Spleen (tissue), 11 donors: ENCODE results near the gene RNF214. TPM values are rescaled to one million over a fixed set of nuclear protein-coding genes. Genes with fewer than 3 reads are reported as not detected.
A peak's percentile ranks its signal among the peaks of the same experiment; 100 is the strongest.

Experiments
- DNase-seq: peaks from one replicate; pipeline ENCODE4 v3.0.0-alpha.2; 2020
- H3K27ac ChIP-seq, 8 donors: fragments of 200-600 bp; sonication (generic) in 7 of 8; 1 replicate in 4 of 8; 2 replicates in 4 of 8; pipeline versions ENCODE4 v1.5.0 to v1.8.0; 2016 to 2021; ENCODE audit warnings: inconsistent platforms in 4 of 8, mild to moderate bottlenecking in 4 of 8, moderate library complexity in 1 of 8
- H3K27me3 ChIP-seq, 7 donors: fragments of 200-600 bp; sonication (generic) in 6 of 7; replicated peaks in 1 of 7; 1 replicate in 4 of 7; 2 replicates in 3 of 7; pipeline versions ENCODE4 v1.5.0 to v1.8.0; 2016 to 2021; ENCODE audit warnings: inconsistent platforms in 3 of 7, mild to moderate bottlenecking in 1 of 7
- H3K36me3 ChIP-seq, 6 donors: fragments of 200-600 bp; sonication (generic) in 5 of 6; 1 replicate in 4 of 6; 2 replicates in 2 of 6; pipeline versions ENCODE4 v1.5.0 to v1.8.0; 2016 to 2021; ENCODE audit warnings: inconsistent platforms in 2 of 6
- H3K4me1 ChIP-seq, 6 donors: fragments of 200-600 bp; sonication (generic) in 5 of 6; 1 replicate in 3 of 6; 2 replicates in 3 of 6; pipeline versions ENCODE4 v1.5.0 to v1.8.0; 2016 to 2021; ENCODE audit warnings: inconsistent platforms in 3 of 6
- H3K4me3 ChIP-seq, 8 donors: fragments of 200-600 bp; sonication (generic) in 7 of 8; 1 replicate in 4 of 8; 2 replicates in 4 of 8; pipeline versions ENCODE4 v1.5.0 to v1.8.0; 2016 to 2021; ENCODE audit warnings: inconsistent platforms in 4 of 8, mild to moderate bottlenecking in 4 of 8, moderate library complexity in 2 of 8
- H3K9me3 ChIP-seq, 8 donors: fragments of 200-600 bp; sonication (generic) in 7 of 8; 1 replicate in 4 of 8; 2 replicates in 4 of 8; pipeline versions ENCODE4 v1.5.0 to v1.8.0; 2016 to 2021; ENCODE audit warnings: inconsistent platforms in 4 of 8
- POLR2A ChIP-seq, 3 donors: fragments of 450-650 bp; IDR thresholded peaks; one replicate each; pipeline ENCODE4 v1.5.1; 2017; ENCODE audit warnings: antibody characterized with exemption in 3 of 3, mild to moderate bottlenecking in 1 of 3
- POLR2AphosphoS5 ChIP-seq, 3 donors: sonication (generic); formaldehyde crosslinking; IDR thresholded peaks; one replicate each; pipeline ENCODE4 v1.5.1; 2017; ENCODE audit warnings: antibody characterized with exemption in 3 of 3
- WGBS, 5 donors: extraction: QIAGEN DNeasy Blood & Tissue Kit in 3 of 5; methylation state at CpG; one replicate each; pipeline versions ENCODE4 v1.1.5 to v1.1.7; 2013 to 2018; 5-methylcytosine and 5-hydroxymethylcytosine counted together
- intact Hi-C: fragments of 100-400 bp; cut with DNase I; formaldehyde crosslinking; loops from one replicate; pipeline ENCODE4 v1.15.0; 2023; ENCODE audit warnings: low total_unique reads
- polyA plus RNA-seq, 3 donors: library from polyadenylated mRNA; stranded (reverse); fragments of 200-250 nt; gene quantifications; one replicate each; pipeline ENCODE4 v1.2.1, GENCODE V29; 2013
- total RNA-seq, 7 donors: library from RNA; depleted of rRNA in 3 of 7; stranded (reverse); fragments of >200 nt in 3 of 7; fragmentation: NEBNext Ultra II Directional in 4 of 7; extraction: Animal tissue kit (Norgen Biotek cat#: 25700) in 4 of 7; gene quantifications; one replicate each; pipeline versions ENCODE4 v1.1.0 to v1.2.1, GENCODE V29; 2016 to 2021
- TF ChIP-seq, protein P1 (sequence below), 11 experiments: fragments of 200-600 bp in 7 of 11; fragments of 450-650 bp in 4 of 11; sonication (generic) in 4 of 11; IDR thresholded peaks in 8 of 11; conservative IDR thresholded peaks in 3 of 11; 1 replicate in 7 of 11; 2 replicates in 4 of 11; pipeline versions ENCODE4 v1.4.0 to v1.8.0; 2016 to 2021; ENCODE audit warnings: antibody characterized with exemption in 11 of 11, inconsistent platforms in 4 of 11, mild to moderate bottlenecking in 1 of 11
- donor health status: healthy with polysubstance abuse.
- donor health status: DM: no; HTN: no; CAD: no; lungs with moderate emphysema.
- donor health status: DM: no; HTN: no; CAD: no.
- donor health status: Bipolar disorder and iron deficiency.
- donor health status: healthy.
- donor health status: DM: no; HTN: no; CAD: no.
- donor health status: DM: yes; HTN: yes; CAD: no.

The RNF214 gene
- total and polyA plus RNA-seq, 10 donors, result 5.6 to 29.6 (median 19.6) TPM

DNA sequence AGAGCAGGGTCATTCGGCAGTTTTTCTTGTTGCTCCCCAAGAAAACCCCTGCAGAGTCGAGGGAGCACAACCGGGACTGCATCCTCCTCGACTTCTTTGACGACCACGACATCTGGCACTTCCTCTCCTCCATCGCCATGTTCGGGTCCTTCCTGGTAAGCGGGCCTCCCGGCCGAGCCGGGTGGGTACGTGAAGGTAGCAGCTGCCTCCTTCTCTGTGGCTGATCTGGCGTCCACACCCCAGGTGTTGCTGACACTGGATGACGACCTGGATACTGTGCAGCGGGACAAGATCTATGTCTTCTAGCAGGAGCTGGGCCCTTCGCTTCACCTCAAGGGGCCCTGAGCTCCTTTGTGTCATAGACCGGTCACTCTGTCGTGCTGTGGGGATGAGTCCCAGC lies 36.7 kb upstream of the RNF214 start:
- H3K36me3 ChIP-seq, result peaks cover 2 to 81% (median 41%) of the 10 kb centered on the region in 6 donors
- H3K4me1 ChIP-seq, result peaks cover 0 to 42% (median 7%) of the 10 kb centered on the region in 6 donors
- DNase-seq, result no peak
- no peak overlapping the region for H3K27ac ChIP-seq
- intact Hi-C loops, result no loop called here
- TF ChIP-seq POLR2AphosphoS5 (IDR thresholded peaks at IDR 0.05), result peak in 2 of 3 donors; percentile 33 to 58
- TF ChIP-seq, protein P1, sequence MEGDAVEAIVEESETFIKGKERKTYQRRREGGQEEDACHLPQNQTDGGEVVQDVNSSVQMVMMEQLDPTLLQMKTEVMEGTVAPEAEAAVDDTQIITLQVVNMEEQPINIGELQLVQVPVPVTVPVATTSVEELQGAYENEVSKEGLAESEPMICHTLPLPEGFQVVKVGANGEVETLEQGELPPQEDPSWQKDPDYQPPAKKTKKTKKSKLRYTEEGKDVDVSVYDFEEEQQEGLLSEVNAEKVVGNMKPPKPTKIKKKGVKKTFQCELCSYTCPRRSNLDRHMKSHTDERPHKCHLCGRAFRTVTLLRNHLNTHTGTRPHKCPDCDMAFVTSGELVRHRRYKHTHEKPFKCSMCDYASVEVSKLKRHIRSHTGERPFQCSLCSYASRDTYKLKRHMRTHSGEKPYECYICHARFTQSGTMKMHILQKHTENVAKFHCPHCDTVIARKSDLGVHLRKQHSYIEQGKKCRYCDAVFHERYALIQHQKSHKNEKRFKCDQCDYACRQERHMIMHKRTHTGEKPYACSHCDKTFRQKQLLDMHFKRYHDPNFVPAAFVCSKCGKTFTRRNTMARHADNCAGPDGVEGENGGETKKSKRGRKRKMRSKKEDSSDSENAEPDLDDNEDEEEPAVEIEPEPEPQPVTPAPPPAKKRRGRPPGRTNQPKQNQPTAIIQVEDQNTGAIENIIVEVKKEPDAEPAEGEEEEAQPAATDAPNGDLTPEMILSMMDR (IDR thresholded peaks at IDR 0.05 in 8 of 11, conservative IDR thresholded peaks at IDR 0.05 in 3 of 11), result no peak
- WGBS, 5 donors, result 81 to 88% (median 83%) methylated on average over 19 of the region's 19 CpGs
- no peak overlapping the region for H3K4me3 ChIP-seq
- no peaks in the 10 kb centered on the region for H3K9me3 ChIP-seq
- peaks cover 0 to 5% (median 0%) of the 10 kb centered on the region in 7 donors for H3K27me3 ChIP-seq

DNA sequence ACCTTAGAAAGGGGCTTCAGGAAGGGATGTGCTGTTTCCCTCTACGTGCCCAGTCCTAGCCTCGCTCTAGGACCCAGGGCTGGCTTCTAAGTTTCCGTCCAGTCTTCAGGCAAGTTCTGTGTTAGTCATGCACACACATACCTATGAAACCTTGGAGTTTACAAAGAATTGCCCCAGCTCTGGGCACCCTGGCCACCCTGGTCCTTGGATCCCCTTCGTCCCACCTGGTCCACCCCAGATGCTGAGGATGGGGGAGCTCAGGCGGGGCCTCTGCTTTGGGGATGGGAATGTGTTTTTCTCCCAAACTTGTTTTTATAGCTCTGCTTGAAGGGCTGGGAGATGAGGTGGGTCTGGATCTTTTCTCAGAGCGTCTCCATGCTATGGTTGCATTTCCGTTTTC lies 35.5 kb upstream of the RNF214 start:
- 81 to 96% (median 94%) methylated on average over 5 to 7 of the region's 7 CpGs for WGBS, 5 donors
- TF ChIP-seq POLR2A (IDR thresholded peaks at IDR 0.05) (no peak), POLR2AphosphoS5 (IDR thresholded peaks at IDR 0.05) (peak in 1 of 3 donors; percentile 3)
- Histone ChIP-seq H3K4me3 (no peak overlapping the region), H3K4me1 (peaks cover 0 to 52% (median 9%) of the 10 kb centered on the region in 6 donors), H3K27me3 (peaks cover 0 to 5% (median 0%) of the 10 kb centered on the region in 7 donors), H3K36me3 (peaks cover 2 to 72% (median 34%) of the 10 kb centered on the region in 6 donors), H3K9me3 (no peaks in the 10 kb centered on the region), H3K27ac (no peak overlapping the region)
- intact Hi-C loops, result no loop called here
- DNase-seq, result no peak

DNA sequence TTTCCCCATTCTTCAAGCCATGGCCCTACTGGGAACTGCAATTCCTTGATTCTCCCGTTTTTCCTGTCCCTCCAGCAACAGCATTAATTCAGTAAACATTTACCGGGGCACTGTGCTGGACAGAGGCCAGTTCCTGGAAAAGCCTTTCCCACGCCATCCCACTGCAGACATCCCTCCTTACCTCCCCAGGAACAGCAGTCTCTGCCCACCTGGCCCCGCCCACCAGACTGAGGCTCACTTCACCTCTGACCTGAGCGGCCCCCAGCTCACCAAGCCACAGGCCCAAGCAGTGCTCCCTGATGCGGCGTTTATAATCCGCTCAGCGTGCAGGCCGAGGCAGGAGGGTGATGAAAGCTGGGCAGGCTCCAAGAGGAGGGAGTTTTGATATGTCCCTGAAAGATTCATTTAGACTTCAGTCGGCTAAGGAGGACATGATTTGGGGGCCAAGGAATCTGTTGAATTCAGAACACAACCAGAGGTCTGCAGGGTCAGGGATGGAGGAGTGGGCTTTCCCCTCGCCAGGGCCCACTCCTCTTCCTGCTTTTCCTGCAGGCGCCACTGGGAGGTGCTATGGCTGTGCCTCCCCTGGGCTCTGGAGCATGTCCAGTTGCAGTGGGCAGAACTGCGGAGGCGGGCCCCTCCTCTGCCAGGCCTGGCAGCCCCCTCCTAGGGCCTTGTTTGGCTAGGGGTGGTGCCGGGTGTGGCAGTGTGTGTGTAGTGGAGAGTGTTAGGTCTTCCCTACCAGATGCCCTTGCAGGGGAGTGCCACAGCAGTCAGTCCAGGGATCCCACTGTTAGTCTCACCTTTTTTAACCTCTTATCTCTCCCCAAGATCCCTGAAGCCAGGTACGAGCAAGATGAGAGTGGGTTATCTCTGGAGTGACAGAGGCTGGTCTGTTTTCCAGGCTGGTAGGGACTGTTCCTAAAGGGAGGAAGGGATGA lies 34.7 kb upstream of the RNF214 start:
- intact Hi-C loops, result no loop called here
- TF ChIP-seq POLR2A (IDR thresholded peaks at IDR 0.05) (no peak), POLR2AphosphoS5 (IDR thresholded peaks at IDR 0.05) (peak in 2 of 3 donors; percentile 54 to 72)
- TF ChIP-seq, protein P1 (IDR thresholded peaks at IDR 0.05 in 8 of 11, conservative IDR thresholded peaks at IDR 0.05 in 3 of 11), result peak in 7 of 11 experiments; percentile 26 to 64 (median 36)
- Histone ChIP-seq H3K4me3 (no peak overlapping the region), H3K27ac (peak overlapping the region in 7 of 8 donors; percentile 37 to 81 (median 73)), H3K27me3 (peaks cover 0 to 5% (median 0%) of the 10 kb centered on the region in 7 donors), H3K4me1 (peaks cover 0 to 52% (median 9%) of the 10 kb centered on the region in 6 donors), H3K36me3 (peaks cover 0 to 72% (median 27%) of the 10 kb centered on the region in 6 donors), H3K9me3 (no peaks in the 10 kb centered on the region)
- DNase-seq, result no peak
- 76 to 94% (median 88%) methylated on average over 14 to 17 of the region's 17 CpGs for WGBS, 5 donors

DNA sequence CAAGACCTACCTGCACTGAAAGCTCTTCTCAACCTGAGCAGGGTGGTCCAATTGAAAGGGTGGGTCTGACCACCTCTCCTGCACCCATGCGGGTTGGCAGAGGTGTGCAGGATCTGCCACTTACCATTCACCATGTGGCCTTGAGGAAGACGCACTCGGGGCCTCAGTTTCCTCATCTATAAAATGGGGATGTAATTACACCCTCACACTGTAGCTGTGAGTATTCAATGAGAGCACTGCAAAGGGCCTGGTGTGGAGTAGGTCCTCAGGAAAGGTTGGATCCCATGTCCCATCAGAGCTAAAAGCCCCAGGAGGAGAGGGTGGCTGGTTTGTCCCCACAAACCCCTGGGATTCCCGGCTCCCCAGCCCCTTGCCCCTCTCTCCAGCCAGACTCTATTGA lies 33.9 kb upstream of the RNF214 start:
- H3K4me1 ChIP-seq, result peaks cover 0 to 50% (median 9%) of the 10 kb centered on the region in 6 donors
- 75 to 83% (median 80%) methylated on average over 4 of the region's 4 CpGs for WGBS, 5 donors
- H3K27ac ChIP-seq, result peak overlapping the region in 7 of 8 donors; percentile 37 to 81 (median 73)
- TF ChIP-seq POLR2AphosphoS5 (IDR thresholded peaks at IDR 0.05) (no peak), POLR2A (IDR thresholded peaks at IDR 0.05) (no peak)
- TF ChIP-seq, protein P1 (IDR thresholded peaks at IDR 0.05 in 8 of 11, conservative IDR thresholded peaks at IDR 0.05 in 3 of 11), result no peak
- no peaks in the 10 kb centered on the region for H3K9me3 ChIP-seq
- H3K4me3 ChIP-seq, result peak overlapping the region in 4 of 8 donors; percentile 28 to 57 (median 43)
- DNase-seq, result no peak
- intact Hi-C loops, result no loop called here
- peaks cover 0 to 72% (median 24%) of the 10 kb centered on the region in 6 donors for H3K36me3 ChIP-seq
- H3K27me3 ChIP-seq, result peaks cover 0 to 5% (median 0%) of the 10 kb centered on the region in 7 donors
